Right kidney (tissue), 1 donor: ENCODE measurements around the gene ASIC1.

Experiments
- DNase-seq: peaks from one replicate; pipeline ENCODE4 v3.0.0-alpha.2; 2016

The ASIC1 gene

DNA sequence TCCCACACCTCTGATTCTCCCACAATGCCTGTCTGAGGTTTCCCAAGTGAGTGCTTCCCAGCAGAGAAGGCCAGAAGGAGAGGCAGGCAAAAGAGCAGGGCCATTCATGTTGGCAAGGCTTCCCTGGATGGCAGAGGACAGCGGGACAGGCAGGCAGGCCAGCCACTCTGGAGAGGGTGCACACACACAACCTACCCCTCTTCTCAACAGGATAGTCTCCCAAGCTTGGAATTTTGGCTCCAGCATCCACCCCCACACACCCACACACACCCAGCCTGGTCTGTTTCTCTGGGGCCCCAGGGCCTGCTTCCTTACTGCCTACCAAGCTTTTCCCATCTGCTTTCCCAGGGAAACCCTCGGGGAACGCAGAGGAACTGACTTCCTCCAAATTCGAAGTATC lies 16.7 kb upstream of the ASIC1 start:
- no peak for DNase-seq

- no peak for DNase-seq
These were observed 16.1 kb upstream of the ASIC1 start for GRCh38 chr12:50041062-50041860.

- no peak for DNase-seq
These were observed 15.4 kb upstream of the ASIC1 start for GRCh38 chr12:50041962-50042361.

- no peak for DNase-seq
These were observed 14.7 kb upstream of the ASIC1 start for GRCh38 chr12:50042693-50043092.

- no peak for DNase-seq
These were observed 14.1 kb upstream of the ASIC1 start for GRCh38 chr12:50043308-50043707.

- no peak for DNase-seq
These were observed 13.5 kb upstream of the ASIC1 start for GRCh38 chr12:50043854-50044253.

DNA sequence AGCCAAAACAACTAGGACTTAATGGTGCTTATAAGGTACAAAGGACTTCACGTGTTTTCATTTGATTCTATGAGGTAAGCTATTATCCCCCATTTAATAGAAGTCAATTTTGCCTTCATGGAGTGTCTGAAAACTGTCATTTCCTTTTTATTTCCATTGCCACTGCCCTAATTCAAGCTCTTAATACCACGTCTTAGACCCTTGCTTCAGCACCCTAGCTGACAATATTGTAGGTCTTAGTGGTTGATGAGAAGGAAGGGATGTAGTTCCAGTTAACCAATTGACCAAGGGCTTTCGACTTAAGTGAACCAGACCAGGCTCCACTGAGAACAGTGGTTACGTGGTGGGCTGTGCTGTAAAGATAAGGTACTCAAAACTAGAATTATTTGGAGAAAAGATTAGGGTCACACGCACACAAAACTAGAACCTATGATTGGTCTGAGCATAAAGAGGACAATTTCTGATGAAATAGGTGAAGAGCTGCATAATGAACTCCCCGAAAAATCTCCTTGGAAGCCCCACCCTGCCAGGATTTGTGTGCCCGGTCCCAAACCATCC lies 9.6 kb upstream of the ASIC1 start:
- no peak for DNase-seq

GRCh38 chr12:50049254-50050118 lies 7.9 kb upstream of the ASIC1 start:
- DNase-seq, result no peak

DNA sequence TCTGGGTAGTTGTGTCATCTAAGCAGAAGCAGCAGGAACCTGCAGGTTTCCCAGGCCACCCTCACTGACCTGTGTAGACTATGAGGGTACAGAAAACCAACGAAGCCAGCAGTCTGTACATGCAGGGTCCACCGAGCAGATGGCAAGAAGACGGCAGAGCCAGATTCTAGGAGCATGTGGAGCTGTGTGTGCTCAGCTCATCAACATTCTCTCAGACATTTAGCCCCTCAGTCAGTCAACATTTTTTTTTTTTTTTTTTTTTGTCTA lies 7.3 kb upstream of the ASIC1 start:
- DNase-seq, result no peak

DNA sequence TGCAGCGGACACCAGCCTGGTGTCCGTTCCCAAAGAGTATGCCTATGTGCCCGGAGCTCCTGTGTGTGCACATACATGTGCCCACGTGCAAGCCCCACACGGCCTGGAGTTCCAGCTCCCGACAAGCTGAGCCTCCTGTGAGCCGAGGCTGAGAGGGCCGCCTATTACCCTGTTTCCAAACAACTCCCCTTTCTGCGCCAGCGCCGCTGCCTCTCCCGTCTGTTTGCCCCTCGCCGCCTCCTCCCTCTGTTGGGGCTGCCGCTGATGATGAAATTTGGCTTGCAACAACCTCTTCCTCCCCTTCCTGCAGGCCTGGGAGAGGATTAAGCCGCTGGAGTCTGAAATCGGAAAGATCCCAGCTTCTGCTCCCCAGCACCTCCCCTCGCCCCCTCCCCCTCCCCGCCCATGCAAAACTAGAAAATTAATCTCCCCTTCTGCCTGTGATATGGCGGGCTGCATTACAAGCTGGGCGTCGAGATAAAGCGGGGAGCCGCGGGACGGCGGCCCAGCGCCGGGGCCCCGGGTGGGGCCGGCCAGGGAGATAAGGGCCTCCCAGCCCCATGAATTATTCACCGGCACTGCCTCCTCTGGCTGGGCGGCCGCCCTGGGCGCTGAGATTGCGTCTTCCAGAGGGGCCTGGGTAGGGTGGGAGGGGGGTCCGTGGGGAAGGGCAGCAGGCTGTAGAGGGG lies 6.8 kb upstream of the ASIC1 start:
- DNase-seq, result peak; percentile 63

DNA sequence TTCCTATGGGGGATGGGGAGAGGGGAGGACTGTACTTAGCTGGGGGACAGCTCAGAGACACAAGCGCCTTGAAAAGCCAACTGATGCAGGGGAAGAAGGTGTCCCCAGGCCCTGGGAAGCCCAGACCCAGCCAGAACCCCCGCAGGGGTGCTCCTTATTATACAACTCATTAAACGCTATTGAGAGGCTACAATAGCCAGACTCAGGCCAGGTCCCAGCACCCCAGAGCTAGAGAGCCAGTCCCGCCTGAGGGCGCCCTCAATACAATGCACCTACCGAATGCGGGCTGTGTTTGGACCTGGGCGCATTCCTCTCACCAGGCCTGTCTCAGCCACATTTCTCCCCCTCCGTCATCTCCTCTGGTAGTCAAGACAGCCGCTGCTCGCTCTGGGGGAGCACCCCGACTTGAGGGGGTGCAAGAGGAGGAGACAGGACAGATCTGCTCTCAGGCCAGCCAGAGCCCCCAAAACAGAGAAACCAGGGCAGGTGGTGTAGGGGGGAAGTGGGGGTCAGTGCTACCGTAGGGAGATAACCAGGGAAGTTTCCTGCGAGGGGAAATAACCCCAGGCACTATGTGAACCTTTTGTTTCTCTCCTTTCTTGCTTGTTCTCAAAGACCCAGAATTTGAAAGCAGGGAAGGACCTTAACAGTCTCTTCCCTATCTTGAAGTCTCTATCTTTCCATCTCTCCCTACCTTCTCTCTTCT lies 6.1 kb upstream of the ASIC1 start:
- DNase-seq, result no peak

DNA sequence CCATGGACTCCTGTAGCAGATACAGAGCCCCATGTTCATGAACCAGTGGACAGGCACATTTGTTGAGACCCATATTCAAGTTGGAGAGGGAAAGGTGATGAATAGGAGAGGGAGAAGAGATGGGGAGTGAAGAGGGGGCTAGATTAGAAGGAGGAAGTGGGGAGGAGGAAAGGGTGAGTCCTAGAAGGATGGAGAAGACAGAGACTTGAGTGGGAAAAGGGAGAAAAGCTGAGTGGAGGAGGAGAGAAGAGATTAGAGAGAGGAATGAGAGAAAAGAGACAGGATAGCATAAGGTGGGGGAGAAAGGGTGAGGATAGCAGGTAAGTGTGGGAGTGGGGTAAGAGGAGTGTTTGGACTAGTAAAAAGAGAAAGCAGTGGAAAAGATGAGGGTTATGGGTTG lies 4.9 kb upstream of the ASIC1 start:
- no peak for DNase-seq

DNA sequence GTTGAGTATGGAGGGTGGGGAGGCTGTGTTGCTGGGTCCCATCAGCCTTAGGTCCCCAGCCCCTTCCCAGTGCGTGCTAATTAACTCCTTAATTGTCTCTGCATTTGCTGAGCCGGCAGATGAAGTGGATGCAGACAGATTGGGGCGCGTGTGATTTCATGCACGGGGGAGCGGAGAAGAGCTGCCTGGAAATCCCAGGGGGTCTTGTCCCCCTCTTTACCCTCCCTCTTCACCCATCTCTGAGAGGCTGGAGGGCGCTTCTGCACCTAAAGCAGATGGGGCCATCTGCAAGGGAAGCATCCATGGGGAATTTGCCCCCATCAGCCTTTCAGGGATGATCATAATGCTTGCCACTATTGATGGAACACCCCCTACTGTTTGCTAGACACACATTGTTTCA lies 4.4 kb upstream of the ASIC1 start:
- no peak for DNase-seq

GRCh38 chr12:50053583-50053982 lies 3.8 kb upstream of the ASIC1 start:
- no peak for DNase-seq

- peak; percentile 75 for DNase-seq
These were observed 1.4 kb upstream of the ASIC1 start for GRCh38 chr12:50055831-50056638.

- DNase-seq, result no peak
These were observed 788 bp upstream of the ASIC1 start for GRCh38 chr12:50056639-50056976.

DNA sequence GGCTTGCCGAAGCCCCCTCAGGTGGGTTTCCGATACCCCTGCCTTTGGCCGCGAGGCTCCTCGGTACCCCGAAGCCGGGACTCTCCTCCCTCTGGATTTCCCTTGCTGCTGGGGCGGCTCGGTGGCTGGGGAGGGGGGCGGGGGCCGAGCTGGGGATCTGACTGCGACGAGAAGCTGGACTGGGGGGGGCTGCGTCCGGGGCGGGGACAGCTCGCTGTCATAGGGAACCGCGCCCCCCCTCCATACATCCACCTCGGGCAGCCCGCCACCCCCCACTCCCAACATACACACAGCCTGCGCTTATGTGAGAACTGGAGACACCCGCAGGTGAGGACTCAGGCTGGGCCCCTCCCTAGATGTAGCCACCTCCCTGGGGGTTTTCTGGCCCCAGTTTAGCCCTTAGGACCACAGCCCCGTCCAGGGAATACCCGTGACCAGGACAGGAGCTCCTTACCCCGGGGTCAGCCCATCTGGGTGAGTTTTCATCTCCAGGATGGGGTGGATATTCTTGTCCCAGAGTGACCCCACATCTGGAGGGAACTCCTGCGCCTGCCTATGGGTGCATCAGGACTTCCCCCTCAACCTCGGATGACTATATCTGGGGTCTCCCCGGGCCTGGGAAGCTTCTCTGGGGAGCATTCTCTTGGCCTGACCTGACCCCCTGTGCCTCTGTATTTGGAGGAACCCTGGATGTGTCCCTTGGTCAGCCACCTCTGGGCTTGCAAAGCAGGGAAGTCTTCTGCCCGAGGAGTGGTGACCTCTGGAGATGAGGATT lies 687 bp downstream of the ASIC1 start:
- no peak for DNase-seq

- no peak for DNase-seq
These were observed 1.4 kb downstream of the ASIC1 start for GRCh38 chr12:50058743-50059312.

DNA sequence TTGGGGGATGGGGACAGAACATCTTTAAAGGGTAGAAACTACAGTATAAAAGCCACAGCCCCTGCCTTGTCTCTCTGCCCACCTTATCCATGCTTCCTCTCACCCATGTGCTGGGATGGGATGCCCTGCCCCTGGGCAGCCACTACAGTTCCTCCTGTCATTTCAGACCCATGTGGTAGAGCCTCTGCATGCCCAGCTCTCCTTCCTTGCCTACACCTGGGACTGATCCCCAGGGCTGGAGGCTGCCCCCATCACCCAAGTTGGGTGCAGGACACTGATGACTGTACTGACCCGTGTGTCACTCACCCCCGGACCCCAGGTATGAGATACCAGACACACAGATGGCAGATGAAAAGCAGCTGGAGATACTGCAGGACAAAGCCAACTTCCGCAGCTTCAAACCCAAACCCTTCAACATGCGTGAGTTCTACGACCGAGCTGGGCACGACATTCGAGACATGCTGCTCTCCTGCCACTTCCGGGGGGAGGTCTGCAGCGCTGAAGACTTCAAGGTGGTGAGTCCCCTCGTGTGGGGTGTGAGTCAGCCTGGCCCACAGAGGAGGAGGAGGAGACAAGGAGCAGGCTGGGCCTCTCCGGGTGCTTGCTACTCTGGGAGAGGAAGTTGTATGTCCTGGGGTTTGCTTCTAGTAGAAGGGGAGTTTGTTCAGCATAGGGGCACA lies 2.2 kb downstream of the ASIC1 start:
- DNase-seq, result no peak

GRCh38 chr12:50060120-50060468 lies 2.7 kb downstream of the ASIC1 start:
- no peak for DNase-seq
